ENCODE measurements around the gene USP48. TPM values are rescaled to one million over a fixed set of nuclear protein-coding genes. Genes with fewer than 3 reads are reported as not detected.
A peak's percentile ranks its signal among the peaks of the same experiment; 100 is the strongest.

USP48 gene
- total RNA-seq, 2 experiments from 2014 or later, result 72.1 to 72.4 TPM

- ATAC-seq, result peak; percentile 71
- peaks cover 21% of the 10 kb centered on the region for H3K27me3 Mint-ChIP-seq
- TF ChIP-seq, protein P1, sequence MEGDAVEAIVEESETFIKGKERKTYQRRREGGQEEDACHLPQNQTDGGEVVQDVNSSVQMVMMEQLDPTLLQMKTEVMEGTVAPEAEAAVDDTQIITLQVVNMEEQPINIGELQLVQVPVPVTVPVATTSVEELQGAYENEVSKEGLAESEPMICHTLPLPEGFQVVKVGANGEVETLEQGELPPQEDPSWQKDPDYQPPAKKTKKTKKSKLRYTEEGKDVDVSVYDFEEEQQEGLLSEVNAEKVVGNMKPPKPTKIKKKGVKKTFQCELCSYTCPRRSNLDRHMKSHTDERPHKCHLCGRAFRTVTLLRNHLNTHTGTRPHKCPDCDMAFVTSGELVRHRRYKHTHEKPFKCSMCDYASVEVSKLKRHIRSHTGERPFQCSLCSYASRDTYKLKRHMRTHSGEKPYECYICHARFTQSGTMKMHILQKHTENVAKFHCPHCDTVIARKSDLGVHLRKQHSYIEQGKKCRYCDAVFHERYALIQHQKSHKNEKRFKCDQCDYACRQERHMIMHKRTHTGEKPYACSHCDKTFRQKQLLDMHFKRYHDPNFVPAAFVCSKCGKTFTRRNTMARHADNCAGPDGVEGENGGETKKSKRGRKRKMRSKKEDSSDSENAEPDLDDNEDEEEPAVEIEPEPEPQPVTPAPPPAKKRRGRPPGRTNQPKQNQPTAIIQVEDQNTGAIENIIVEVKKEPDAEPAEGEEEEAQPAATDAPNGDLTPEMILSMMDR (IDR thresholded peaks at IDR 0.05), result no peak
- ChIA-PET CTCF (interaction anchor here (1.5 kb wide), 1 partner anchor 312 kb away, joined by 3 read pairs; no protein-coding TSS in a partner anchor), POLR2A (no interaction called here)
- no peaks in the 10 kb centered on the region for H3K9me3 Mint-ChIP-seq
- peak; percentile 42 for DNase-seq
- intact Hi-C loops (cut with micrococcal nuclease), result no loop called here
- peaks cover 8% of the 10 kb centered on the region for H3K4me1 Mint-ChIP-seq (ENCODE audit: low read depth)
- peak overlapping the region; percentile 84 for H3K4me3 Mint-ChIP-seq
- H3K27ac Mint-ChIP-seq, result peak overlapping the region; percentile 73
- H3K36me3 Mint-ChIP-seq (ENCODE audit: low read depth), result no peaks in the 10 kb centered on the region
Measured at GRCh38 chr1:21651214-21652042, 131.5 kb downstream of the USP48 start.

- Mint-ChIP-seq H3K4me3 (no peak overlapping the region), H3K4me1 (ENCODE audit: low read depth) (peaks cover 8% of the 10 kb centered on the region), H3K27ac (no peak overlapping the region), H3K9me3 (no peaks in the 10 kb centered on the region), H3K36me3 (ENCODE audit: low read depth) (no peaks in the 10 kb centered on the region), H3K27me3 (peaks cover 27% of the 10 kb centered on the region)
- ATAC-seq (no peak), DNase-seq (no peak)
- ChIA-PET POLR2A (no interaction called here), CTCF (no interaction called here)
- intact Hi-C loops (cut with micrococcal nuclease), result no loop called here
- TF ChIP-seq, protein P1 (IDR thresholded peaks at IDR 0.05), result no peak
Measured at GRCh38 chr1:21650400-21650799, 132.5 kb downstream of the USP48 start.

DNA sequence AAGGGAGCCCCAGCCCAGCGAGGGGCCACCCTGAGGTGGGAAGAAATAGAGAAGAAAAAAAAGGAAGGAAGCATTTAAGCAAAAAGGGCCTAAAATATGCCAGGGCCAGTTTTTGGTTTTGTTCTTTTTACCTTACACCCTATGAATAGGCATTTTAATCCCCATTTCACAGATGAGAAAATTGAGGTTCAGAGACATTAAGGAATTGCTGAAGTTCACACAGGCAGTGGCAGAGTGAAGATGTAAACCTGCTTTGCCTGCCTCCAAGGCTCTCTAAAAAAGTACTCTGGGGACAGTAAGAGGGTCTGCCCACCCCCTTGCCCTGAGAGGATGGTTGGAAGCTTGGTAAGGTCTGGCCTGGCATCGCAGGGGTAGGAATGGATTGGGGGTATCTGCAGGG lies 133.6 kb downstream of the USP48 start:
- H3K9me3 Mint-ChIP-seq, result no peaks in the 10 kb centered on the region
- H3K27me3 Mint-ChIP-seq, result peaks cover 28% of the 10 kb centered on the region
- ChIA-PET POLR2A (interaction anchor here (0.6 to 1.3 kb wide), 2 partner anchors 158 to 369 kb away, joined by 3 to 4 read pairs; no protein-coding TSS in a partner anchor), CTCF (no interaction called here)
- peaks cover 8% of the 10 kb centered on the region for H3K4me1 Mint-ChIP-seq (ENCODE audit: low read depth)
- TF ChIP-seq, protein P1 (IDR thresholded peaks at IDR 0.05), result no peak
- ATAC-seq, result no peak
- H3K4me3 Mint-ChIP-seq, result no peak overlapping the region
- intact Hi-C loops (cut with micrococcal nuclease), result no loop called here
- H3K27ac Mint-ChIP-seq, result no peak overlapping the region
- DNase-seq, result no peak
- H3K36me3 Mint-ChIP-seq (ENCODE audit: low read depth), result no peaks in the 10 kb centered on the region

GRCh38 chr1:21648791-21649190 lies 134.2 kb downstream of the USP48 start:
- Mint-ChIP-seq H3K4me1 (ENCODE audit: low read depth) (peaks cover 8% of the 10 kb centered on the region), H3K36me3 (ENCODE audit: low read depth) (no peaks in the 10 kb centered on the region), H3K27ac (no peak overlapping the region), H3K4me3 (no peak overlapping the region), H3K27me3 (peaks cover 31% of the 10 kb centered on the region), H3K9me3 (no peaks in the 10 kb centered on the region)
- TF ChIP-seq, protein P1 (IDR thresholded peaks at IDR 0.05), result no peak
- POLR2A ChIA-PET, result interaction anchor here (0.6 to 1.3 kb wide), 2 partner anchors 158 to 370 kb away, joined by 3 to 4 read pairs; no protein-coding TSS in a partner anchor
- ATAC-seq (no peak), DNase-seq (no peak)
- intact Hi-C loops (cut with micrococcal nuclease), result no loop called here
- CTCF ChIA-PET, result no interaction called here

GRCh38 chr1:21648352-21648730 lies 134.6 kb downstream of the USP48 start:
- Mint-ChIP-seq H3K4me3 (no peak overlapping the region), H3K9me3 (no peaks in the 10 kb centered on the region), H3K36me3 (ENCODE audit: low read depth) (no peaks in the 10 kb centered on the region), H3K4me1 (ENCODE audit: low read depth) (peaks cover 8% of the 10 kb centered on the region), H3K27me3 (peaks cover 34% of the 10 kb centered on the region), H3K27ac (no peak overlapping the region)
- TF ChIP-seq, protein P1 (IDR thresholded peaks at IDR 0.05), result no peak
- intact Hi-C loops (cut with micrococcal nuclease), result no loop called here
- DNase-seq (no peak), ATAC-seq (no peak)
- ChIA-PET POLR2A (interaction anchor here (0.6 kb wide), 1 partner anchor 157 kb away, joined by 3 read pairs; no protein-coding TSS in a partner anchor), CTCF (interaction anchor here (0.7 kb wide), 1 partner anchor 11 kb away, joined by 3 read pairs; no protein-coding TSS in a partner anchor)
